Measurements from ENCODE around the gene ADORA1. TPM values are rescaled to one million over a fixed set of nuclear protein-coding genes. Genes with fewer than 3 reads are reported as not detected.
A peak's percentile ranks its signal among the peaks of the same experiment; 100 is the strongest.

The ADORA1 gene
- total RNA-seq, 4 donors from 2014 or later = 1.5 TPM; not detected in 3

DNA sequence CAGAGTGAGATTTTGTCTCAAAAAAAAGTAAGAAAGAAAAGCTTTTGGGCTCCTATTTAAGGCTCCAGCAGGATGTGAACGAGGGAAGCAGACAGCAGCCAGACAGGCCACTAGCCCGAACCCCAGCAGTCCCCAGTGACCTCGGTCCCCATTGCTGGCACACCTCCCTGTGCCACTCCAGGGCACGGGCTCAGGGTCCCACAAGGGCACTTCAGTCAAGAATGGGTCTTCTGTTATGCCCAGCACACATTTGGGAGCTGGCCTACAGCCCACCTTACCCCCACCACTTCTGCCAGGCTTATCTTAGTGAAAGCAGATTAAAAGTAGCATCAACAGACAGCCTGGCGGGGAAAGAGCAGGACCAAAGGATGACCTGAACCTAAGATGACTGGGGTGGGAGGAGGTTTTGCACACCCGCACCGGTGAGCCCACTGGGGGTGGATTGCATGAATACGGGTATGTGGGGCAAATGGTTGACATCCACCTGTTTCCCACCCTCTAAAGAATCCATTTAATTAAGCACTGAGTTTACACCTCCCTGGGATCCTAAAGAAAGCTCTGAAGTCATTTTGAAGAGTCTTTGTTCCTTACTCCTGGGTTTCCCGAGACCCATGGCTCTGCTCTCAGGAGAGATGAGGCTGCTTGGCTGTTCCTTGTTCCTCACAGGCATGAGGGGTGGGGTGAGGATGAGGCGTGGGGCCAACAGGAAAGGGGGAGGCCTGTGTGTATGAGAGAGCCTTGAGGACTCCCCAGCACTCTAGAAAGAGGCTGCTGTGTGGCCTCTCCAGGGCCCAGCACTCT lies 54.3 kb downstream of the ADORA1 start:
- Histone ChIP-seq H3K9me3 (no peaks in the 10 kb centered on the region), H3K36me3 (no peaks in the 10 kb centered on the region), H3K4me1 (no peaks in the 10 kb centered on the region), H3K27ac (no peak overlapping the region), H3K4me3 (no peak overlapping the region), H3K27me3 (no peaks in the 10 kb centered on the region)
- no peak for TF ChIP-seq CTCF (IDR thresholded peaks at IDR 0.05)
- no peak for TF ChIP-seq POLR2A (IDR thresholded peaks at IDR 0.05)
- DNase-seq = peak in 1 of 3 donors; percentile 23

GRCh38 chr1:203182387-203182953 lies 54.9 kb downstream of the ADORA1 start:
- peak in 1 of 3 donors; percentile 12 for DNase-seq
- Histone ChIP-seq H3K4me3 (no peak overlapping the region), H3K27me3 (no peaks in the 10 kb centered on the region), H3K27ac (no peak overlapping the region), H3K4me1 (no peaks in the 10 kb centered on the region), H3K9me3 (no peaks in the 10 kb centered on the region), H3K36me3 (no peaks in the 10 kb centered on the region)
- no peak for TF ChIP-seq CTCF (IDR thresholded peaks at IDR 0.05)
- TF ChIP-seq POLR2A (IDR thresholded peaks at IDR 0.05) = no peak

DNA sequence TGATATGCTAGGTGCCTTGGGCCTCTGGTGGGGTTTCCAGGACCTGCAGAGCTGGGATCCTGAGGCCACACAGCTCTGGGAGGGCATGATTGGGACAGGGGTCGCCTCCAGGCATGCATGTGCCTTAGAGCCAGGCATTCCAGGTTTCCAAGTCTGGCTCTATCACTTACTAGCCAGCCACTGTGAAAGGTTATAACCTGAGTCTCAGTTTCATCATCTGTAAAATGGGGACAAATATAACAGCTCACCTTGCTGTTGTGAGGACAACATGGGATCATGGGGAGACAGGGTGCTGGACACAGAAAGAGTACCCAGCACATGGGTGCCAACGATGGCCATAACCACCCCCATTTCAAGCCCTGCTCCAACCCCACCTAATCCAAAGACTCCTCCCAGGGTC lies 56.3 kb downstream of the ADORA1 start:
- Histone ChIP-seq H3K36me3 (no peaks in the 10 kb centered on the region), H3K27me3 (no peaks in the 10 kb centered on the region), H3K4me3 (no peak overlapping the region), H3K27ac (no peak overlapping the region), H3K9me3 (no peaks in the 10 kb centered on the region), H3K4me1 (no peaks in the 10 kb centered on the region)
- peak in 1 of 3 donors; percentile 14 for DNase-seq
- no peak for TF ChIP-seq CTCF (IDR thresholded peaks at IDR 0.05)
- no peak for TF ChIP-seq POLR2A (IDR thresholded peaks at IDR 0.05)

- Histone ChIP-seq H3K9me3 (no peaks in the 10 kb centered on the region), H3K36me3 (no peaks in the 10 kb centered on the region), H3K4me1 (no peaks in the 10 kb centered on the region), H3K27me3 (no peaks in the 10 kb centered on the region), H3K4me3 (no peak overlapping the region), H3K27ac (no peak overlapping the region)
- peak in 1 of 3 donors; percentile 6 for DNase-seq
- TF ChIP-seq POLR2A (IDR thresholded peaks at IDR 0.05) (no peak), CTCF (IDR thresholded peaks at IDR 0.05) (no peak)
These were observed 56.9 kb downstream of the ADORA1 start for GRCh38 chr1:203184467-203184866.

GRCh38 chr1:203185061-203185461 lies 57.5 kb downstream of the ADORA1 start:
- Histone ChIP-seq H3K27ac (no peak overlapping the region), H3K36me3 (no peaks in the 10 kb centered on the region), H3K4me3 (no peak overlapping the region), H3K27me3 (no peaks in the 10 kb centered on the region), H3K9me3 (no peaks in the 10 kb centered on the region), H3K4me1 (no peaks in the 10 kb centered on the region)
- no peak for TF ChIP-seq CTCF (IDR thresholded peaks at IDR 0.05)
- TF ChIP-seq POLR2A (IDR thresholded peaks at IDR 0.05) = no peak
- DNase-seq = peak in 1 of 3 donors; percentile 8

Measured in Peyer's patch (tissue), 4 donors.